ENCODE results near the gene ONECUT1.

The ONECUT1 gene

GRCh38 chr15:52731732-52732470 lies 58.2 kb downstream of the ONECUT1 start:
- DNase-seq (ENCODE audit: low spot score): no peak

DNA sequence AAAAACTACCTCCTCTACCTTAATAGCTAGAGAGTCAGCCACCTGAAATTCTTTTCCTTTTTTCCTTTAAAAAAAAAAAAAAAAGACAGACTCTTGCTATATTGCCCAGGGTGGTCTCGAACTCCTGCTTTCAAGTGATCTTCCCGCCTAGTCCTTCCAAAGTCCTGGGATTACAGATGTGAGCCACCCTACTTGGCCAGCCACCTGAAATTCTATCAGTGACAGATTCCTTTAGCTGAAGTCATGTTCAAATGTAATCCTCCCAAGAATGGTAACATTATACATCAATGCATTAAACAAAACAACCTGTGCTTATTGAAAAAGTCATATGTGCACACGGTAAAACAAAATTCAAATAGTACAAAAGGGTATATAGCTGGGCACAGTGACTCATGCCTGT lies 59.1 kb downstream of the ONECUT1 start:
- no peak for DNase-seq (ENCODE audit: low spot score)

GRCh38 chr15:52730594-52730993 lies 59.5 kb downstream of the ONECUT1 start:
- DNase-seq (ENCODE audit: low spot score): no peak

GRCh38 chr15:52730173-52730572 lies 60.0 kb downstream of the ONECUT1 start:
- DNase-seq (ENCODE audit: low spot score): no peak

DNA sequence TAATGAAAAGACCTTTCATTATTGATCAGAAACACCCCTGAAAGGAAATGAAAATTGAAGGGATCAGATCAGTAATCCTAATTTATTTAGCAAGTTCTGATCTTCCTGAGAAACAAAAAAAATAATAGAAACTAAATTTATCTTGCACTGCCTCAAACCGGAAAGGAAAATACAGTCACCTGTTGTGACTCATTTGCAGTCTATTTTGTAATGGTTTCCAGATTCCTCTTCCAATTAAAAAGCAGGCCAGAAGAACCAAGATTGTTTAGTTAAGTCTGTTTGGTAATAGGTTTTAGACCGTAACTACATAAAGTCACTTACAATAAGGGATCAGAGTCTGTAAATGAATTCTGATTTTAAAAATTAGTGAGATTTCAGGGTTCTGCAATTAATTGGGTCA lies 61.2 kb downstream of the ONECUT1 start:
- DNase-seq (ENCODE audit: low spot score): no peak

DNA sequence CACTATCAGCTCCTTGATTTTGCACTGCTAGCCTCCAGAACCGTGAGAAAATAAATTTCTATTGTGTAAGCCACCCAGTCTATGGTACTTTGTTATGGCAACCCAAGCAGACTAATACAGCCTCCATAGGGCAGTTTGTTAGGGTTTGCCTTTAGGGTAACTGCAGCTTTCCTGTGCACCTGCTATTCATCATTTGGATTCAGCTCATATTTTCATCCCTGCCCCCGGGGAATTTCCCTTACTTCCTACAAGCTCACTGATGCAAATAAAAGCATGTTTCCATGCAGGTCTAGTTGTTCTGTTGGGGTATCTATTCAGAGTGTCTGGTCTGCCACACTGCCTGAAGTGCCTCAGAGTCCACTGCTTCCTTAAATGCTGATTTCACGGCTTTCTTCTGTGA lies 62.3 kb downstream of the ONECUT1 start:
- DNase-seq (ENCODE audit: low spot score): no peak

DNA sequence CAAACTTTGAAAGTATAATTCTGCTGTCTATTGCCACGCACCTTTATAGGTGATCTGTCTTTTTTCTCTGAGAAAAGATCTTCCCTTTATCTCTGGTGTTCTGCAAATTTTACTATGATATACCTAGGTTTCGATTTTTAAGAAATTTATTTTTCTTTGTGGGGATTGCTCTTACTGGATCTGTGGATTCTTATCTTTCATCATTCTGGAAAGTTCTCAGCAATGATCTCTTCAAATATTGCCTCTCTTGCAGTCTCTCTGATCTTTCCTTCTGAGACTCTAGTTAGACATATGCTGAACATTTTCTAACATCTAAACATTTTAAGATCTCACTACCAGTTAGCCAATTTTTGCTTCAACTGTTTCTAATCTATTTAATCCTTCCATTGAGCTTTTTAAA lies 63.9 kb downstream of the ONECUT1 start:
- no peak for DNase-seq (ENCODE audit: low spot score)

DNA sequence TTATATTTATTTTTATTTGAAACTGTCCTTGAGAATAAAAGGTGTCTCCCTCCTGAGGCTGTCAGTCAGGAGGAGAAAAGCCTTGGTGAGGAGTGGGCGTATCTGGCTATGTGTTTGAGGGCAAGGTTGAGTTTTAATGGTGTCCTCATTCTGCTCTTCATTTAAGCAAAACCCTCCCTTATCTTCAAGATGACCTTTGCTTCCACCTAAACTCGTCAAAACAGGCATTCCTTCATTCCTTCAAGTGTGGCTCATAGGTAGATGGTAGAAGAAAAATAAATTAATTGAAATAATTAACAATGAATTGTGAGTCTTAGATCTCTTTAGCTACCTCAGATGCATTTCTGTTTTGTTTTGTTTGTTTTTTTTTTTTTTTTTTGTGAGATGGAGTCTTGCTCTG lies 71.6 kb downstream of the ONECUT1 start:
- no peak for DNase-seq (ENCODE audit: low spot score)

DNA sequence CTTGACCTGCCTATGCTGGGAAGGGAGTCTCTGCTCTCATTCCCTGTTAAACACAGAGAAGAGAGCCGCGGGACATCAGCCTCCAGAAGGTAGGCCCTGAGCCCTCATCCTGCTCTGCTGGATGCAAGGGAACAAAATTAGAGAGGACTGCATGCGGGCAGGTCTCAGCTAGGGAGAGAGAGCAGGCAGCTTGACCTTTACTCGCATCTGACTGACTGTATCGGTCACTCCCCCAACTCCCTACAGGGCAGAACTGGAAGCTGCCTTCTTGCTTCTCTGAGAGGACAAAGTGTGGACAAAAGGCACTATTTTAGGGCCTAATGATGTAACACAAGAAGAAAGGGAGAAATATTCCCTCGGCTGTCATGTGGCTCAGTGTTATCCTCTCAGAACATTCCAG lies 72.2 kb downstream of the ONECUT1 start:
- DNase-seq (ENCODE audit: low spot score): no peak

- no peak for DNase-seq (ENCODE audit: low spot score)
These were observed 72.7 kb downstream of the ONECUT1 start for GRCh38 chr15:52717481-52717880.

DNA sequence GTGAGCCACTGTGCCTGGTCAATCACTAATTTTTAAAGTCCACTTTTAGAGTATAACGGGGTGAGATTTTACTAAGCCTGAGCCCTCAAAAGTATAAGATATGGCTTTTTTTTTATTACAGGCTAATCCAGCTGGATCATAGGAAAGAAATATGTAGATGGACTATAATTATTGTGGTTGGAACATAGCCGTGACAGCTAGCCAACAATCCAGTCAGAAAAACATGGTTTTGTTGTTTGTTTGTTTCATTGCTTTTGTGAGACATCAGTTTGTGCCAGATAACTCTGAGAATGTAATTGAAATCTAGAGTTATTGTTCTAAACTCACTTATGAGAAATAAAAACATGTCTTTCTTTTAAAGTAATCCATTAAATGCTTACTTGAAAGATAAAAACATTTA lies 73.6 kb downstream of the ONECUT1 start:
- no peak for DNase-seq (ENCODE audit: low spot score)

GRCh38 chr15:52715411-52715810 lies 74.7 kb downstream of the ONECUT1 start:
- DNase-seq (ENCODE audit: low spot score): no peak

DNA sequence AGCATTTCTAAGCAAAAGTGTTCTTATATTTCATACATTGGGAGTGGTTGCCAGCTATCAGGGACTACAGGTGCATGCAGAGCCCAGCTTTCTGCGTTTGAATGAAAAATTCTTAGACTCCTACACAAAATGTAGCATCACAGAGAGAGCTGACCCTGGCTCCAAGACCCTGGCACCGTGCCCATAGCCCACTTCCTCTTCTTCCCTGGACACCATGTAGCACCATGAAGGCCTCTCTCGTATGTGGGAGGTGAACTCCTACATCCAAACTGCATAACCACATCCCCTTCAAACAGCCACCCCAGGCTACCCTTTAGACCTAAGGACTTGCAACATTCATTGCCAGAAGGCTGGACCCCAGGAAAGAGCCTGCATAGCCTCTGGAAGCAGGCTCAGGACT lies 75.2 kb downstream of the ONECUT1 start:
- no peak for DNase-seq (ENCODE audit: low spot score)

GRCh38 chr15:52710708-52711389 lies 79.3 kb downstream of the ONECUT1 start:
- DNase-seq (ENCODE audit: low spot score): no peak

- DNase-seq (ENCODE audit: low spot score): no peak
These were observed 80.0 kb downstream of the ONECUT1 start for GRCh38 chr15:52710050-52710707.

DNA sequence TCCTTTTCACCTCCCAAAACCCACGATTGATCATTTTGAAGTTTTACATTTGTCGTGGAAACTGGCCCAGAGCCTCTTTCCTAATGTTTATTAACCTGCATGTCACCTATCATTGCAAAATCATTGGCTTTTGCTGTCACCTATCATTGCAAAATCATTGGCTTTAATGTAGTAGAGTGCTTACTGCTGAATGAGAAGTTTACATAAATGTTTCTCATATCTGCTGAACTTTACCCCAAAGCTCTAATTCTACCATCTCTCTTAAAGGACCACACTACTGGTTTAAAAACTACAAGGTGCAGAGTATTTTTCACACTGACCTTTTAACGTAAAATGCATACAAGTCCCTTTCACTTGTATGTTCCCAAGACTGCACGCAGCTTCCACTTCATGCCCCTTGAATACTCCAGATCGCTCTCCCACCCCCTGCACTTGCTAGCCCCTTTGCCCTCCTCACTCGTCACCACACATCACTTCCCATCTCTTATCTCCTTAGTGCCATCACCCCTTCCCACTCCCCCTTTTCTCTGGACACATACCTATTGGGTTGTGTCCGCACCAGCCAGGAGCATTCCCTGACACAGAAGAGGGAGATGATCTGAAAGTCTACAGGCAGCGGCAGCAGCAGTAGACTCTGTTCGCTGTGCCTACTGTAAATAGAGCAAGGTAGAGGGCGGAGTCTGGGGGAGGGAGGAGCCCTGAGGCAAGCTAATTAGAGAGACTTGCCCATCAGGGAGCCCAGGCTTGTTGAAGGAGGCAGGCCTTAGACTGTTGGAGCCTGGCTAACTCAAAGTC lies 80.8 kb downstream of the ONECUT1 start:
- DNase-seq (ENCODE audit: low spot score): no peak

All from SW480 (cell line).